Panc1 (cell line): ENCODE data around the gene INO80C. TPM values are rescaled to one million over a fixed set of nuclear protein-coding genes. Genes with fewer than 3 reads are reported as not detected.

Experiments used
- ATAC-seq: fragments of 200-7000 bp; cut with Tn5 transposase; 2 replicates; pipeline ENCODE4 v1.9.1; 2020; ENCODE audit warnings: mild to moderate bottlenecking, moderate library complexity
- BruUV-seq: library from RNA; stranded (reverse); fragments of 400-500 nt; replicated peaks from 2 replicates; lab custom pipeline; 2021; lab: Mats Ljungman, UMichigan
- CTCF ChIA-PET: fragments of 300-600 bp; sonication (Branson Sonifier 250); formaldehyde crosslinking; loops from one replicate; lab custom pipeline; 2022; ENCODE audit warnings: antibody characterized with exemption; lab: Charles Lee
- POLR2A ChIA-PET: fragments of 300-600 bp; sonication (Branson Sonifier 250); formaldehyde crosslinking; loops from one replicate; lab custom pipeline; 2022; ENCODE audit warnings: antibody characterized with exemption; lab: Charles Lee
- DNase-seq: peaks from one replicate; pipeline ENCODE4 v3.0.0-alpha.2; 2010; ENCODE audit warnings: low read depth, low spot score
- H3K27ac ChIP-seq: 2 replicates; pipeline ENCODE4 v1.5.1; 2011; ENCODE audit warnings: mild to moderate bottlenecking, low read length, inconsistent platforms
- H3K27me3 ChIP-seq: fragments of 200-500 bp; sonication (Bioruptor generic); 2 replicates; pipeline ENCODE4 v1.6.0; 2014; ENCODE audit warnings: low read length, inconsistent platforms; ENCODE audit not compliant: control insufficient read depth, insufficient read depth
- H3K36me3 ChIP-seq: fragments of 200-500 bp; sonication (Bioruptor generic); 2 replicates; pipeline ENCODE4 v1.5.1; 2014; ENCODE audit warnings: inconsistent platforms, mild to moderate bottlenecking, low read length, moderate library complexity; ENCODE audit not compliant: control insufficient read depth, insufficient read depth
- H3K4me1 ChIP-seq: 2 replicates; pipeline ENCODE4 v1.5.1; 2011; ENCODE audit warnings: inconsistent platforms, mild to moderate bottlenecking, low read length, moderate library complexity; ENCODE audit not compliant: control insufficient read depth, insufficient read depth
- H3K4me3 ChIP-seq, 2 experiments: 2 replicates each; pipeline ENCODE4 v1.5.1; 2011 to 2012; ENCODE audit warnings: low read depth in 2 of 2, low read length in 2 of 2, mild to moderate bottlenecking in 2 of 2, inconsistent platforms in 1 of 2, moderate library complexity in 1 of 2
- H3K9me3 ChIP-seq: fragments of 200-500 bp; sonication (Bioruptor generic); 2 replicates; pipeline ENCODE4 v1.5.1; 2014; ENCODE audit warnings: low read depth, mild to moderate bottlenecking, inconsistent platforms, low read length, moderate library complexity; ENCODE audit not compliant: control insufficient read depth, insufficient read depth
- POLR2AphosphoS5 ChIP-seq: IDR thresholded peaks from 2 replicates; pipeline ENCODE4 v1.6.1; 2012; ENCODE audit warnings: mild to moderate bottlenecking, low read depth, low read length, moderate library complexity
- SIN3A ChIP-seq: IDR thresholded peaks from 2 replicates; pipeline ENCODE4 v1.6.1; 2012; ENCODE audit warnings: low read depth, mild to moderate bottlenecking, low read length, moderate library complexity, borderline replicate concordance; ENCODE audit not compliant: insufficient read depth
- TCF7L2 ChIP-seq: IDR thresholded peaks from 2 replicates; pipeline ENCODE4 v1.6.1; 2011; ENCODE audit warnings: mild to moderate bottlenecking, low read depth, low read length, inconsistent platforms
- in situ Hi-C: cut with HindIII; loops from 2 replicates; pipeline ENCODE4 v1.10.0; 2016; ENCODE audit warnings: low sequenced_read_pairs, low pct_unique_long_range_greater_than_20kb
- intact Hi-C: fragments of 100-400 bp; cut with micrococcal nuclease; formaldehyde crosslinking; loops from one replicate; pipeline ENCODE4 v1.10.0; 2022; ENCODE audit not compliant: unreplicated experiment
- total RNA-seq: library from RNA; stranded (reverse); gene quantifications from one replicate; pipeline ENCODE4 v1.2.1, GENCODE V29; 2021; ENCODE audit not compliant: unreplicated experiment
- TF ChIP-seq, protein P1 (sequence below), 2 experiments: IDR thresholded peaks; 2 replicates each; pipeline ENCODE4 v1.6.1; 2011 to 2012; ENCODE audit warnings: low read depth in 2 of 2, control low read depth in 1 of 2, low read length in 1 of 2, mild to moderate bottlenecking in 1 of 2, moderate library complexity in 1 of 2; ENCODE audit not compliant: insufficient read depth in 1 of 2
- TF ChIP-seq, protein P2 (sequence below): fragments of 450-650 bp; IDR thresholded peaks from 2 replicates; pipeline ENCODE4 v1.5.1; 2017; ENCODE audit warnings: mild to moderate bottlenecking

INO80C gene
- total RNA-seq, 1 experiment from 2014 or later = 25.8 TPM

DNA sequence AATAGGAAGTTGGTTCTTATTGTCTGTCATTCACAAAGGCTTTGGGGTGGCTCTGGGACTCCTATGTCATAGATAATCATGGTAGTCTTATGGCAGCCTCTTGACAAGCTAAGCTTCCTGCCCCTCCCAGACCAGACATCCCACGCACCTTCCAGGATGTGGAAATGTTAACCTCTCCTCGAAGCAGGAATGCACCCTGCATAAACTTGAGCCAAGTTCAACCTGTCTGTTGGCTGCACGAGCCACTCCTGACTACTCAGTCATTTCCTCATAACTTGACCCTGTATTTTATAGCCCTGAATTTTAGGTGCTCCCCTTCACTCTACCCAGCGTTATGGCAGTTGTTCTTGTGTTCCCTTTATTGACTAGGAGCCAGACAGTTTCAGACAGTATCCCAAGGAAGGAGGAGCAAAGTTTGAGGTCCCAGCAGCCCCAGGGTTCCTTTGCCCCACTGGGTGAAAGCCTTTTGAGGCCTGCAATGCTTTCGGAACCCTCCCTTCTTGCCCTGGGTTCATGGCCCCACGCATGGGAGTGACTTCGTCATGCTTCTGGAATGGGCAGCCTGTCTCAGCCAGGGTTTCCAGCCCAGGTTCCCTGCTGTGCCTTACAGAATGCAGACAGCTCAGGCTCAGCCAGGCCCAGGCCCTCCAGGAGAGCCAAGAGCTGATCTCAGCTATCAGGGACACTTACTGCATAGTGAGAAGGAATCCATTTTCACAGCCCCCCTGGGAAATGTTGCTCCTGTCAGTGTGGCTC is 15.6 kb upstream of the INO80C start:
- H3K9me3 ChIP-seq = no peaks in the 10 kb centered on the region
- POLR2A ChIA-PET = no interaction called here
- TF ChIP-seq TCF7L2 (0 out of 2 replicates have a peak, but pooled peaks have one; percentile 20), POLR2AphosphoS5 (no peak; the same call in 1 of the 2 replicates)
- TF ChIP-seq, protein P1, sequence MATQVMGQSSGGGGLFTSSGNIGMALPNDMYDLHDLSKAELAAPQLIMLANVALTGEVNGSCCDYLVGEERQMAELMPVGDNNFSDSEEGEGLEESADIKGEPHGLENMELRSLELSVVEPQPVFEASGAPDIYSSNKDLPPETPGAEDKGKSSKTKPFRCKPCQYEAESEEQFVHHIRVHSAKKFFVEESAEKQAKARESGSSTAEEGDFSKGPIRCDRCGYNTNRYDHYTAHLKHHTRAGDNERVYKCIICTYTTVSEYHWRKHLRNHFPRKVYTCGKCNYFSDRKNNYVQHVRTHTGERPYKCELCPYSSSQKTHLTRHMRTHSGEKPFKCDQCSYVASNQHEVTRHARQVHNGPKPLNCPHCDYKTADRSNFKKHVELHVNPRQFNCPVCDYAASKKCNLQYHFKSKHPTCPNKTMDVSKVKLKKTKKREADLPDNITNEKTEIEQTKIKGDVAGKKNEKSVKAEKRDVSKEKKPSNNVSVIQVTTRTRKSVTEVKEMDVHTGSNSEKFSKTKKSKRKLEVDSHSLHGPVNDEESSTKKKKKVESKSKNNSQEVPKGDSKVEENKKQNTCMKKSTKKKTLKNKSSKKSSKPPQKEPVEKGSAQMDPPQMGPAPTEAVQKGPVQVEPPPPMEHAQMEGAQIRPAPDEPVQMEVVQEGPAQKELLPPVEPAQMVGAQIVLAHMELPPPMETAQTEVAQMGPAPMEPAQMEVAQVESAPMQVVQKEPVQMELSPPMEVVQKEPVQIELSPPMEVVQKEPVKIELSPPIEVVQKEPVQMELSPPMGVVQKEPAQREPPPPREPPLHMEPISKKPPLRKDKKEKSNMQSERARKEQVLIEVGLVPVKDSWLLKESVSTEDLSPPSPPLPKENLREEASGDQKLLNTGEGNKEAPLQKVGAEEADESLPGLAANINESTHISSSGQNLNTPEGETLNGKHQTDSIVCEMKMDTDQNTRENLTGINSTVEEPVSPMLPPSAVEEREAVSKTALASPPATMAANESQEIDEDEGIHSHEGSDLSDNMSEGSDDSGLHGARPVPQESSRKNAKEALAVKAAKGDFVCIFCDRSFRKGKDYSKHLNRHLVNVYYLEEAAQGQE (IDR thresholded peaks at IDR 0.05; ENCODE audit: insufficient read depth in 1 of 2, low read depth in 2 of 2, low read length in 1 of 2) = no peak
- CTCF ChIA-PET = no interaction called here
- ATAC-seq (peak; percentile 97), DNase-seq (peak; percentile 41)
- H3K36me3 ChIP-seq = no peaks in the 10 kb centered on the region
- intact Hi-C loops (no loop called here), in situ Hi-C loops (no loop called here)
- peak overlapping the region; percentile 77 for H3K27ac ChIP-seq
- H3K4me3 ChIP-seq = no peak overlapping the region
- BruUV-seq = no TSS peak
- H3K27me3 ChIP-seq = no peaks in the 10 kb centered on the region
- peaks cover 21% of the 10 kb centered on the region for H3K4me1 ChIP-seq

DNA sequence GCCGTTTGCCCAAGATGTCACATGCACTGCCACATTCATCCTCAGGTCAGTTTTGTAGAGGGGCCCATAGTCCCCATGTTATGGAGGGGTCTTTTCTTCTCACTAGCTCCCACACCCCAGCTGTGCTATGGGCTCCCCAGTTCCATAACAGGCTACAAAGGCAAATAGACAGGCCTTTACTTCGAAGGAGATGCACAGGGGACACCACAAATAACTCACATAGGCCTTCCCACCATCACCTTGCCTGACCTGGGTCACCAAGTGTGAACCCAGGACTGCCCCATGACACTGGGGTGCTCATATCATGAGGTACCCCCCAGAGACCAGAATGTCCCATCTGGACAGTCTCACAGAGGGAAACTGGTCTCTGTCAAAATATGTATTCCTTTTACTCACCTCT is 15.0 kb upstream of the INO80C start:
- Histone ChIP-seq H3K27me3 (no peaks in the 10 kb centered on the region), H3K4me1 (peaks cover 21% of the 10 kb centered on the region), H3K36me3 (no peaks in the 10 kb centered on the region), H3K4me3 (no peak overlapping the region), H3K9me3 (no peaks in the 10 kb centered on the region), H3K27ac (peak overlapping the region; percentile 77)
- intact Hi-C loops = no loop called here
- CTCF ChIA-PET = no interaction called here
- in situ Hi-C loops = no loop called here
- ATAC-seq (no peak), DNase-seq (no peak)
- TF ChIP-seq SIN3A (no peak), POLR2AphosphoS5 (no peak), TCF7L2 (no peak)
- TF ChIP-seq, protein P2, sequence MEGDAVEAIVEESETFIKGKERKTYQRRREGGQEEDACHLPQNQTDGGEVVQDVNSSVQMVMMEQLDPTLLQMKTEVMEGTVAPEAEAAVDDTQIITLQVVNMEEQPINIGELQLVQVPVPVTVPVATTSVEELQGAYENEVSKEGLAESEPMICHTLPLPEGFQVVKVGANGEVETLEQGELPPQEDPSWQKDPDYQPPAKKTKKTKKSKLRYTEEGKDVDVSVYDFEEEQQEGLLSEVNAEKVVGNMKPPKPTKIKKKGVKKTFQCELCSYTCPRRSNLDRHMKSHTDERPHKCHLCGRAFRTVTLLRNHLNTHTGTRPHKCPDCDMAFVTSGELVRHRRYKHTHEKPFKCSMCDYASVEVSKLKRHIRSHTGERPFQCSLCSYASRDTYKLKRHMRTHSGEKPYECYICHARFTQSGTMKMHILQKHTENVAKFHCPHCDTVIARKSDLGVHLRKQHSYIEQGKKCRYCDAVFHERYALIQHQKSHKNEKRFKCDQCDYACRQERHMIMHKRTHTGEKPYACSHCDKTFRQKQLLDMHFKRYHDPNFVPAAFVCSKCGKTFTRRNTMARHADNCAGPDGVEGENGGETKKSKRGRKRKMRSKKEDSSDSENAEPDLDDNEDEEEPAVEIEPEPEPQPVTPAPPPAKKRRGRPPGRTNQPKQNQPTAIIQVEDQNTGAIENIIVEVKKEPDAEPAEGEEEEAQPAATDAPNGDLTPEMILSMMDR = no peak
- TF ChIP-seq, protein P1 (IDR thresholded peaks at IDR 0.05; ENCODE audit: insufficient read depth in 1 of 2, low read depth in 2 of 2, low read length in 1 of 2) = no peak
- POLR2A ChIA-PET = no interaction called here
- BruUV-seq = no TSS peak
